ENCODE results near the gene IFI27L1. TPM values are rescaled to one million over a fixed set of nuclear protein-coding genes. Genes with fewer than 3 reads are reported as not detected.

IFI27L1 gene
- total RNA-seq, 1 donor from 2014 or later = 11.8 TPM

DNA sequence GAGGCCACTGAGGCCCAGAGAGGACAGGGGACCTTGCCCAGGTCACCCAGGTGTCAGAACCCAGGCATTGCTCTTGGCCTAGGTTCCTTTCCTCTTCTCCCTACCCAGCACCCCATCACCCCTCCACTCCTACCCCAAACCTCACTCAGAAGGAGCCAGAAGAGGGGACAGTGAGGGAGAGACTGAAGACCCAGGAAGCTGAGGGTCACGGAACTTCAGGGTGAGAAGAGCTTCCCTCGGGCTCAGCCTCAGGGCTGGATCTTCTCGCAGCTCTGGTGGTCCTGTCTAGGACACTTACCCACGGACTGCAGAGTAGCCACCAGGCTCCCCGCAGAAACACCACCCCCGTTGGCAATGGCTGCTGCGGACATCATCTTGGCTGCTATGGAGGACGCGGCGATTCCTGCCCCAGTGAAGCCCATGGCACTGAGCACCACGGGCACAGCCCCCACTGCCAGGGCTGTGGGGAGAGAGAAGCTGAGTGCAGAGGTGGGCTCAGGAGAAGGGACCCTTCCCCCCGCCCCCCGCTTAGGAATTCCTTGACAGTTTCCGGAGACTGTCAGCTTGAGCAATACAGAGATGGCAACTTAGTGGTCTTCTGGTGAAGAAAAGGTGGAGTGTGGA is 47.2 kb downstream of the IFI27L1 start:
- no peak for DNase-seq (ENCODE audit: extremely low read depth, low read depth, low spot score)

DNA sequence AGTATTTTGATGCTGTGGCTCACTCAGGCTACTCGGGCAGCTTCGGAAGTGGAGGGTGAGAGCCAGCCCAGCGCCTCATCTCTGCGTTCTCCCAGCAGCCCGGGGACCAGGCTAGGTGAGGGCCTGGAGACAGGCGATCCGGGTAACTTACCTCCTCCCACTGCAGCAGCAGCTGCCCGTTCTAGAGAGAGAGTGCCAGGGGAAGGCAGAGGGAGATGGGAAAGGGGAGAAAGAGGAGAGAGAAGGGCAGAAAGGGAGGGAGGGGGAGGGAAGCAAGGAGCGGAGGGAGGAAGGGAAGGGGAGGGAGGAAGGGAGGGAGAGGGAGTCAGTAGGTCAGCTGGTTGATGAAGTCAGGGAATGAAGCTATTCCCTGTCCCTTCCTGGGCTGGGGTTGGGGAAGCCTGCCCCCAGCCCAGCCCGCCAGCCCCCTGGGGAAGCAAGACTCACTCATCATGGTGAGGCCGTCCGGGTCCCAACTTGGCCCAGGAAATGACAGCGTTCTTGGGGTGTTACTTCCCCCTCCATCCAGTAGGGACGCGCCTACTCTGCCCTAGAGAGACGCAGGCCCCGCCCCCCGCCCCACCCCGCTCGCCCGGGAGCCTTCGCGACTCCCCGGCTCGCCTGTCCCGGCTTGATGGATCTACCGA is 48.1 kb downstream of the IFI27L1 start, which contains the start of gene IFI27L2:
Gene IFI27L2, minus strand, starts transcription at position 494 of the 647 bp plus-strand sequence. Its CDS starts 40 bp downstream, at position 454.
- DNase-seq (ENCODE audit: extremely low read depth, low read depth, low spot score) = no peak

DNA sequence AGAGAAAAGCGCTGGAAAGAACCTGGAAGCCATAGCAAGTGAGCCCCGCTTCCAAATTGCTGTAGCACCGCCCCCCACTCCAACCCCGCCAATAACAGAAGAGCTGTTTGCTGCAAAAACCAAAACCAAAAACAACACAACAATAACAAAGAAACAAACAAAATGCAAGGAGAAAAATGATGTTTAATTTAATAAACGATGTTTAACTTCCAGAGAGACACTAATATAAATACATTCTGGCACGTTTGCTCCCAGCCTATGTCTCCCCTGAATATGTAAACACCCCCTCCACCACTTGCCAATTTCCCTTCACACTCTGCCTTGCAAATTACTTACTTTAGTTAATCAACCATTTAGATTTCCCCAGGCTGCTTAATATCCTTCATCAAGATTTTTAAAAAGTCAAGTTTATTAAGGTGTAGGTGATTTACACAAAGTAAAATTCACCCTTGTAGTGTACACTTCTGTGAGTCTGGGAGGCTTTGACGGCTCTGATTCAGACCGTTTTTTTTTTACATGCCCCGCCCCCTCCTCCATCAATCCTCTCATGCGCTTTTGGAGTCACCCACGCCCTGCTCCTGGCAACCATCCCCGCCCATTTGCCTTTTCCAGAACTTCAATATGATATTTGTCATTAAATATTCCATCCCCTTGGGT is 48.8 kb downstream of the IFI27L1 start:
- no peak for DNase-seq (ENCODE audit: extremely low read depth, low read depth, low spot score)

DNA sequence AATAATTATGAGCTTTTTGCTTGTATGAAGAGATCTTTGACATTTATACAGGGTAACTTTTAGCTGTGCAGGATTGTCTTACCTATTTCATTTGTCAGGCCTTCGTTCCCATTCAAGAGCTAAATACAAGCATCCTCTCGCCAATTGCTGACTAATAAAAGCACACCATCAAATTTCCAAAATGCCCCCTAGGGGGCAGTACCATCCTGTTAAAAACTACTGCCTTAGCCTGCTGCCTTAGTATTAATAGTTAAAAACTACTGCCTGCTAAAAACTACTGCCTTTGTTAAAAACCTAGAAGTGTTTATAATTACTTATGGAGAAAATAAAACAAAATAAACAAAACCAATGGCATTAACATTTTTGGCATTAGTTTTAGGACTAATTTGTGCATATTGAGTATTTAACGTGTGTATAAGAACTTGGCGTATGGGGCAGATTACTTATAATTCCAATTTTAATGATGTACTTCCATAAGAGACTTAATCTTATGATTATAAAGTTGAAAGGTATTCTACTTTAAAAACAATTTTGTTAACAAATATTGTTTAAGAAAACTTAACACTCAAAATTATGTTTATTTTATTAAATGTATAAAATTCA is 51.3 kb downstream of the IFI27L1 start:
- peak; percentile 42 for DNase-seq (ENCODE audit: extremely low read depth, low read depth, low spot score)

DNA sequence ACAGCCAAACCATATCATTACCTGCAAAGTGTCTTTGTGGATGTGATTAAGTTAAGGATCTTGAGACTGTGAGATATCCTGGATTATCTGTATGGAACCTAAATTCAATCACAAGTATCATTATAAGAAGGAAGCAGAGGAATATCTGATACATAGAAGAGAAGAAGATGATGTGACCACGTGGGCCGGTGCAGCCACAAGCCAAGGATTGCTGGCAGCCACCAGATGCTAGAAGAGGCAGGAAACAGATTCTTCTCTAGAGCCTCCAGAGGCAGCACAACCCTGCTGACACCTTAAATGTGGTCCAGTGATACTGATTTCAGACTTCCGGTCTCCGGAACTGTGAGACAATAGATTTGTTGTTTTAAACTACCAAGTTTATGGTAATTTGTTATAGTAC is 54.4 kb downstream of the IFI27L1 start:
- DNase-seq (ENCODE audit: extremely low read depth, low read depth, low spot score) = no peak

DNA sequence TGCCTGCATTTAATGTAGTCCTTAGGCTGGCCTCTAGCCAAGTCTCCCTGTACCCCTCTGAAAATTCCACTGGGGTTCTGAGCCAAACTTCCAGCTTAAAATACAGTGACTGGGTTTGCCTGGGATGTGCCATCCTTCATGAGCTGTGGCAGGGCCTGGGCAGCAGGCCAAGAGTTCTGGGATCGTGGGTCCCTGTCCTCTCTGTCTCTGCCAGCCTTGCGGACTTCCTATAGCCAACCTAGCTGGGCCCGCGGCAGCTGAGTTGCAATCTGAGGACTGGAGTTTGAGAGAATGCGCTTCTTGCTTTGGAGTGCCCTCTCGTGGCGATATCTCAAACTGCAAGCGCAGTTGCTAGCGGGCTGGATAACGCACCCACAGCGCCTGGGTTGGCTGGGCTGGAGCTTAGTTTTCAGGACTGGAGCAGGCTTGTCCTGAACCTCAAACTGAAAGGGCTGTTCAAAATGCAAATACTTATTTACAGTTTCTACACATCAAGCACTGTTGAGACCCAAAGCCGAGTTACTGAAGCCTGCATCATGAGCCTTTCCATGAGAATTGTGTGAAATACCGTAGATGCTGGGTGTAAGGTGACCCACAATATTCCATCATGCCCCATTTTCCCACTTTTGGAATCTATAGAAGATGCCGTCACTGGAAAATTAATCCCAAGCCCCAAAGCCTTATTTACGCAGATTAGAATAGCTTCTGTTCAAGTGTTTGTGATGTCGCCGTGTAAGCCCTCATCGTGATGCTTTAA is 55.6 kb downstream of the IFI27L1 start:
- DNase-seq (ENCODE audit: extremely low read depth, low read depth, low spot score) = peak; percentile 58

DNA sequence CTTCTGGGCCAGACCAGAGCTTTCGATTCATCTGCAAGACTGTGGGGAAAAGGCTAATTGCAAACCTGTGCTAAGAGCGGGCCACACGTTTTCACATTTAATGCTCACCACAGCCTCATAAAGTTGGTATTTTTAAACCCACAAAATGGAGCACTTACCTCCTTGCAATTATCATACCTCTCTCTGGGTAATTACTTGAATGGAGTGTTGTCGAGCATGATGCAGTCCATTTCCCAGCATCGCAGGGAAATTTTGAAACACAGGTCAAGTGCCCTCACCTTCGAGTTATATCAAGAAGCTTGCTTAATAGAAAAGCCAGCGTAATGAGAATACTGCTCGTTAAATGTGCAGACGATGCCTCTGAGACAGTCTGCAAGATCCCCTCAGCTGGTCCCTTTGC is 57.1 kb downstream of the IFI27L1 start:
- DNase-seq (ENCODE audit: extremely low read depth, low read depth, low spot score) = no peak

DNA sequence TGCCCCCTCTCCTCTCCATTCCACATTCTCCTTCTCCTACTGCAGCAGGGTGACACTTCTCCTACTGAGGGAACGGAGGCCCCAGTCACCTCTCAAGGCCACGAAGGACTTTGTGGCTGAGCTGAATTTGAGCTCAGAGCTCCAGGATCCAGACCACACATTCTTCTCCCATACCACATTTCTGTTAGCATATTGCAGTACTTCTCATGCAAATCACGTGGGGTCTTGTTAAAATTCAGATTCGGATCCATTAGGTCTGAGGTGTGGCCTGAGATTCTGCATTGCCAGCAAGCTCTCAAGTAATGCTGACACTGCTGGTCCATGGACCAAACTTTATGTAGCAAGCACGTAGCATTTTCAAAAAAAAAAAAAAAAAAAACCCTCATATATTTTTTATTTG is 57.9 kb downstream of the IFI27L1 start:
- no peak for DNase-seq (ENCODE audit: extremely low read depth, low read depth, low spot score)

DNA sequence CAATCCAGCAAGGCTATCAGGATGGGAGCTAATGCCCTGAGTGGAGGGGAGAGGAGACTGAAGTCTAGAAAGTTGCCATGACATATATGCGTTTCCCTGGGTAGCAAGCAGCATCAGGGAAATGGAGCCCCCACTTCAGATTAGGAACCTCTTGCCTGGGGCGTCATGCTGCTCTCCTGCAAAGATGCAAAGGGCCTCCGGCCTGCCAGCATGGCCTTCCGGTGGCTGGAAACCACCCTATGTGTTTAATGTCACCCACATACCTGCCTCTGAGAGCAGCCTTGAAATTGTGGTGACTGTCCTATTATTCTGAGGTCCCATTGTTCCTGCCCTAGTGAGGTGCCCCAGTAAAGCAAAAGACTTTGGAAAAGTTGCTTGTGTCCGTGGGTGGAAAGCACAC is 58.3 kb downstream of the IFI27L1 start:
- no peak for DNase-seq (ENCODE audit: extremely low read depth, low read depth, low spot score)

DNA sequence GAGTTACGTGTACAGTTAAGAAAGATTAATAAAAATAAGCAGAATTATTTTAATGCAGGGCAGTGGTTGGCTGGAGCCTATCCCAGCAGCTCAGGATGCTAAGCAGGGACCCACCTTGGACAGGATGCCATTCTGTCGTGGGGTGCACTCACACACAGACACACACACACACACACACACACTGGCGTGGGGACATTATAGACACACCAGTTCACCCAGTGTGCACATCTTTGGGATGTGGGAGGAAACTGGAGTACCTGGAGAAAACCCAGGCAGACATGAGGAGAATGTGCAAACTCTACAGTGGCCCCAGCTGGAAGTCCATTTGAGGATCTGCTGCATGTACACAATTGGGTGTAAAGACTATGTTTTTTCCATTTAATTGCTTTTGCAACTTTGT is 61.1 kb downstream of the IFI27L1 start:
- DNase-seq (ENCODE audit: extremely low read depth, low read depth, low spot score) = no peak

DNA sequence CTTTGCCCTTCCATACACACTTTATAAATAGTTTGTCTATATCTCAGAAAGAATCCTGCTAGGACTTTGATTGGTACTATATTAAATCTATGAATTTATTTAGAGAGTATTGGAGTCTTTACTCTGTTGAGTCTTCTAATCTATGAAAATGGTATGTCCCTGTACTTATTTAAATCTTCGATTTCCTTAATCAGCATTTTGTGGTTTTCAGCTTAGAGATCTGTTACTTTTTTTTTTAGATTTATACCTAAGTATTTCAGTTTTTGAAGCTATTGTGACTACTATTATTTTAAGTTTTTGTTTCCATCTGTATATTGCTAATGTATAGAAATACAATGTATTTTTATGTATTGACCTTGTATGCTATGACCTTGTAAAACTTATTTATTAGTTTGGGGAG is 61.7 kb downstream of the IFI27L1 start:
- DNase-seq (ENCODE audit: extremely low read depth, low read depth, low spot score) = no peak

DNA sequence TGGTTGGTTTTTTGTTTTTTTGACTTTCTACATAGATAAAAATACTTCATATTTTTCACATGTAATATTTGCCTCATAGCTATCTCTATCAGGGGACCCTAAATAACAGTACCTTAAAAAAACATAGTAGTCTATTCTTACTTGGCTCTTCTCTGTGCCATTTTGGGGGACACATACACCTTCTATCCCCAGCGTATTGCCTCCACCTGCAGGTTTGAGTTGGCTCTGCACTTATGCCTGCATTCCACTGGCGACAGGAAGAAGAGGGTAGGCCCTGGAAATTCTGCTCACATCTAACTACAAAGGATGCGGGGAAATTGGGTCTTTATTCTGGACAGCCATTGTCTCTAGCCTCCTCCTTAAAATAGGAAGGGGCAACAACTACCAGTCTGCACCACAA is 62.1 kb downstream of the IFI27L1 start:
- no peak for DNase-seq (ENCODE audit: extremely low read depth, low read depth, low spot score)

DNA sequence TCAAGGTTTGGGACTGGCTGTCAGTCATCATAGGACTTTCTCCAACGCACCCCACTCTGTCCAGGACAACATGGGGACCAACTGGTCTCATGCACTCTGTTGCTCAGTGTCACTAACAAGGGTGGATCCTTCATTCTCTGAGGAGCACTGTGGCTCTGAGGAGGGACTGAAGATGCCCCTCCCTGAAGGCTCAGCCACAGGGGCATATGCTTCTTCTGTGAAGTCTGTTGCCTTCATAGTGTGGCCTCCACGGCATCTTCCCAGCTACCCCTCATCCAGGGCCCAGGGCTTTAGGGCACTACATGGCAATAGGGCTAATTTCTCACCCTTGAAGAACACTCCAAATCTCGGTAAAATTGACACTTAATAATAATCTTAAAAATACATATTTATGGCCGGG is 62.6 kb downstream of the IFI27L1 start:
- no peak for DNase-seq (ENCODE audit: extremely low read depth, low read depth, low spot score)

DNA sequence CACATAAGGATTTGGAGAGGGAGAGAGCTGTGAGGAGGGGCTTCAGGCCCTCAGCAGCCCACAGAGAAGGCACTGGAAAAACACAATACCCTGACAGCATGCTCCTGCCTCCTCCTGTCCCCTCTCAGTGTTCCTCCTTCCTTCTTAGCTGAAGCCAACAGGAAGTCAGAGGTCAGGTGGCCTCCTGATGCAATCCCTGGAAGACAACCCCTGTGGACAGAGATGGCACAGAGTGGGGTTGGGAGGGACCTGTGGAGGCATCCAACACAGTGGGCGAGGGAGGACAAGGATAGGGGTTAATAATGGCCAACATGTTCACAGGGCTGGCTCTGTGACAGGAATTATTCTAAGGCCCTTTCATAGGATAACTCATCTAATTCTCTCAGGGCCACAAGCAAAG is 63.7 kb downstream of the IFI27L1 start:
- DNase-seq (ENCODE audit: extremely low read depth, low read depth, low spot score) = no peak

DNA sequence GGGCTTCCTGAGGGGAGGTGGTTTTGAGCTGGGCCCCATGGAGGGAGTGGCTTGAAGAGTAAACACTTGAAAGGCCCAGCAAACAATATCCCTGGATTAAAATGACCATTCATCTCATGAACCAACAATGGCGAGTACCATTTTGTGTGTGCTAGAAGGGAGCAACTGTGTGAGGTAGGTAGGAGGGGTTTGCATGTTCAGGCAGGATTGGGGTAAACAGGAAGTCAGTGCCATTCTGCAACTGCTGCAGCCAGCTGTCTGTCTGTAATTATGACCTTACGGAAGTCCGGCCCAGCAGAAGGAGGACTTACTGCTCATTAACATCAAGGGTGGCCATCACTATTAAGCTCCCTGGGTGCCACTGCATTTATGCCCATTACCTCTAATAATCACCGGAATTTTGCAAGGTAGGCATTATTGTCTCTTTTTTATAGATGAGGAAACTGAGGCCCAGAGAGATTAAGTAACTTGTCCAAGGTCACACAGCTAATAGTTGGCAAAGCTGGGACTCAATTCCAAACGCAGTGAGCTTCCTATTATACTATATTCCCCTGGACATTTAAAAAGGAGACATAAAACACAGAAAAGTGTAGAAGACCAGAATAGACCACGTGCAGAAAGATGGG is 64.9 kb downstream of the IFI27L1 start:
- DNase-seq (ENCODE audit: extremely low read depth, low read depth, low spot score) = no peak

Other genes with a start within 250 kb of the IFI27L1 start
- not detected in 2 replicates for gene FAM181A, start 154.0 kb upstream of the IFI27L1 start, total RNA-seq
- 0.35 and 0.58 TPM in 2 replicates for gene ASB2, start 104.7 kb upstream of the IFI27L1 start, total RNA-seq
- gene CCDC197, start 84.0 kb upstream of the IFI27L1 start, total RNA-seq = not detected in 2 replicates
- 5.7 and 8.2 TPM in 2 replicates for gene OTUB2, start 55.0 kb upstream of the IFI27L1 start, total RNA-seq
- 97.5 and 104 TPM in 2 replicates for gene DDX24, start 108 bp upstream of the IFI27L1 start, total RNA-seq
- 142 and 820 TPM in 2 replicates for gene IFI27, start 29.4 kb downstream of the IFI27L1 start, total RNA-seq
- gene IFI27L2, start 48.3 kb downstream of the IFI27L1 start, total RNA-seq = 27.8 and 33.6 TPM in 2 replicates
- gene PPP4R4, start 93.0 kb downstream of the IFI27L1 start, total RNA-seq = 0.06 and 0.58 TPM in 2 replicates
- gene SERPINA10, start 212.0 kb downstream of the IFI27L1 start, total RNA-seq = not detected in 2 replicates
- not detected in 2 replicates for gene SERPINA6, start 242.0 kb downstream of the IFI27L1 start, total RNA-seq